HepG2 (cell line): ENCODE results near the gene SLC1A5. TPM values are rescaled to one million over a fixed set of nuclear protein-coding genes. Genes with fewer than 3 reads are reported as not detected.
A peak's percentile ranks its signal among the peaks of the same experiment; 100 is the strongest.

ENCODE experiments used
- ATAC-seq: fragments of 200-7000 bp; cut with Tn5 transposase; 3 replicates; pipeline ENCODE4 v1.9.1; 2020; ENCODE audit warnings: mild to moderate bottlenecking, moderate library complexity
- BruUV-seq: library from RNA; stranded (reverse); fragments of 400-500 nt; replicated peaks from 2 replicates; lab custom pipeline; 2021; lab: Mats Ljungman, UMichigan
- CTCF ChIA-PET: fragments of 300-600 bp; formaldehyde crosslinking; extraction: SDS; loops from one replicate; lab custom pipeline; 2021; ENCODE audit warnings: low total read pairs, inconsistent platforms, low intra/inter-chr PET ratio; lab: Yijun Ruan, JAX
- POLR2A ChIA-PET: fragments of 350-600 bp; sonication (Branson Sonifier 250); formaldehyde crosslinking; loops from one replicate; lab custom pipeline; 2020; ENCODE audit warnings: antibody characterized with exemption, inconsistent platforms; lab: Yijun Ruan, JAX
- DNase-seq: peaks from one replicate; pipeline ENCODE4 v3.0.0-alpha.2; 2015; ENCODE audit warnings: low spot score
- FAIRE-seq: peaks from 3 replicates; lab custom pipeline; 2011; peaks lifted over from hg19 to GRCh38; lab: Jason Lieb, UNC
- H2AFZ ChIP-seq: one replicate; pipeline ENCODE4 v1.6.1; 2011; ENCODE audit warnings: low read length, inconsistent platforms
- H3K27ac ChIP-seq: fragments of 300-600 bp; 3 replicates; pipeline ENCODE4 v1.8.0; 2011; ENCODE audit warnings: mixed run types, mild to moderate bottlenecking, mixed read lengths, low read length, inconsistent platforms; ENCODE audit not compliant: insufficient read depth; ENCODE audit errors: extremely low read length
- H3K27me3 ChIP-seq, 2 experiments: fragments of 200-600 bp in 1 of 2; 2 replicates in 1 of 2; 3 replicates in 1 of 2; pipeline versions ENCODE4 v1.6.0 to v1.8.0; 2011; ENCODE audit warnings: low read length in 2 of 2, mild to moderate bottlenecking in 2 of 2, moderate library complexity in 2 of 2, inconsistent platforms in 1 of 2; ENCODE audit not compliant: insufficient read depth in 2 of 2, control insufficient read depth in 1 of 2
- H3K36me3 ChIP-seq, 2 experiments: fragments of 200-600 bp in 1 of 2; replicated peaks in 1 of 2; 2 replicates in 1 of 2; 3 replicates in 1 of 2; pipeline versions ENCODE4 v1.5.1 to v1.8.0; 2011; ENCODE audit warnings: low read length in 2 of 2, inconsistent platforms in 1 of 2; ENCODE audit not compliant: insufficient read depth in 2 of 2, control insufficient read depth in 1 of 2
- H3K4me1 ChIP-seq: 2 replicates; pipeline ENCODE4 v1.5.1; 2012; ENCODE audit warnings: low read length, inconsistent platforms; ENCODE audit not compliant: insufficient read depth
- H3K4me2 ChIP-seq: 2 replicates; pipeline ENCODE4 v1.6.0; 2011; ENCODE audit warnings: low read depth, low read length, inconsistent platforms
- H3K4me3 ChIP-seq, 3 experiments: fragments of 200-600 bp in 1 of 3; sonication (generic), shearing (Covaris generic) in 1 of 3; replicated peaks in 1 of 3; 2 replicates each; pipeline ENCODE4 v1.5.1; 2011 to 2016; ENCODE audit warnings: low read length in 3 of 3, inconsistent platforms in 2 of 3, low read depth in 2 of 3, mild to moderate bottlenecking in 2 of 3, control low read depth in 1 of 3, mixed read lengths in 1 of 3; ENCODE audit not compliant: insufficient read depth in 1 of 3
- H3K79me2 ChIP-seq: one replicate; pipeline ENCODE4 v1.6.1; 2011; ENCODE audit warnings: low read length, inconsistent platforms; ENCODE audit not compliant: insufficient read depth
- H3K9ac ChIP-seq: 2 replicates; pipeline ENCODE4 v1.6.0; 2011; ENCODE audit warnings: mild to moderate bottlenecking, low read depth, low read length, inconsistent platforms; ENCODE audit not compliant: insufficient read depth
- H3K9me3 ChIP-seq: 2 replicates; pipeline ENCODE4 v1.5.1; 2012; ENCODE audit warnings: mild to moderate bottlenecking, low read length
- H4K20me1 ChIP-seq: 2 replicates; pipeline ENCODE4 v1.6.0; 2011; ENCODE audit warnings: inconsistent platforms, mild to moderate bottlenecking, low read length, moderate library complexity; ENCODE audit not compliant: insufficient read depth
- CTCF ChIP-seq: sonication (generic); formaldehyde crosslinking; IDR thresholded peaks from 2 replicates; pipeline ENCODE4 v1.5.0; 2020; ENCODE audit warnings: mild to moderate bottlenecking, missing genetic modification reagents, moderate library complexity
- NFYB ChIP-seq: sonication (generic); formaldehyde crosslinking; IDR thresholded peaks from 2 replicates; pipeline ENCODE4 v1.4.0; 2020; ENCODE audit warnings: missing genetic modification reagents
- NFYC ChIP-seq: IDR thresholded peaks from 2 replicates; pipeline ENCODE4 v1.6.1; 2016; ENCODE audit warnings: missing genetic modification reagents, missing compliant biosample characterization
- SMC3 ChIP-seq: IDR thresholded peaks from 2 replicates; pipeline ENCODE4 v1.6.1; 2011; ENCODE audit warnings: low read length, improper control_type of control experiment
- STAG1 ChIP-seq: sonication (generic); formaldehyde crosslinking; IDR thresholded peaks from 2 replicates; pipeline ENCODE4 v1.4.0; 2020; ENCODE audit warnings: missing genetic modification reagents
- WIZ ChIP-seq: sonication (generic); formaldehyde crosslinking; IDR thresholded peaks from 2 replicates; pipeline ENCODE4 v1.5.1; 2020; ENCODE audit warnings: mild to moderate bottlenecking, missing genetic modification reagents
- XRCC5 ChIP-seq: fragments of 200-400 bp; formaldehyde crosslinking; optimal IDR thresholded peaks from 2 replicates; pipeline ENCODE3; 2017; ENCODE audit warnings: mild to moderate bottlenecking, low read length
- ZNF574 ChIP-seq: sonication (generic); formaldehyde crosslinking; IDR thresholded peaks from 2 replicates; pipeline ENCODE4 v1.4.0; 2020; ENCODE audit warnings: missing genetic modification reagents
- ZNF784 ChIP-seq: sonication (generic); formaldehyde crosslinking; IDR thresholded peaks from 2 replicates; pipeline ENCODE4 v1.5.1; 2020; ENCODE audit warnings: missing genetic modification reagents, mild to moderate bottlenecking, borderline replicate concordance
- WGBS: methylation state at CpG from one replicate; pipeline ENCODE4 v1.1.6; 2017; ENCODE audit warnings: low lambda C conversion rate; 5-methylcytosine and 5-hydroxymethylcytosine counted together
- in situ Hi-C: cut with HindIII; loops from 2 replicates; pipeline ENCODE4 v1.10.0; 2017; ENCODE audit warnings: low pct_unique_long_range_greater_than_20kb; ENCODE audit not compliant: extremely low pct_ligation_motif_present
- intact Hi-C: fragments of 100-400 bp; cut with micrococcal nuclease; formaldehyde crosslinking; loops from one replicate; pipeline ENCODE4 v1.10.0; 2022; ENCODE audit not compliant: unreplicated experiment
- polyA plus RNA-seq, 8 experiments: library from polyadenylated mRNA; depleted of rRNA in 3 of 8; stranded (reverse) in 7 of 8; unstranded in 1 of 8; fragments of >200 nt; fragmentation: Illumina TruSeq in 4 of 8; extraction: Trizol in 4 of 8; gene quantifications; 2 replicates each; pipeline versions ENCODE4 v1.2.1 to v1.2.3, GENCODE V29; 2011 to 2016; ENCODE audit warnings: low read depth in 4 of 8, missing spikeins in 1 of 8, mixed read lengths in 1 of 8; ENCODE audit not compliant: insufficient read depth in 1 of 8
- total RNA-seq, 5 experiments: library from RNA; depleted of rRNA; stranded (reverse); fragments of >200 nt; fragmentation: Illumina TruSeq; extraction: Trizol; gene quantifications; 2 replicates each; pipeline ENCODE4 v1.2.3, GENCODE V29; 2016; ENCODE audit warnings: low read depth in 1 of 5

SLC1A5 gene
- total and polyA plus RNA-seq, 2 of the 13 experiments (the other 11 are each of a cell fraction or from before 2014, with no cell fraction given): 120 to 159 TPM

GRCh38 chr19:46753420-46754155 is 34.8 kb downstream of the SLC1A5 start:
- no peaks in the 10 kb centered on the region for H3K4me1 ChIP-seq
- BruUV-seq: no TSS peak
- no peak overlapping the region for H3K27ac ChIP-seq
- WGBS: 30% methylated on average over 2 of the region's 4 CpGs
- FAIRE-seq: peak; percentile 71
- DNase-seq: peak; percentile 48
- no peak overlapping the region for H3K4me3 ChIP-seq
- peak; percentile 66 for ATAC-seq
- H3K4me2 ChIP-seq: no peak overlapping the region
- H3K27me3 ChIP-seq: no peaks in the 10 kb centered on the region
- no peaks in the 10 kb centered on the region for H4K20me1 ChIP-seq
- intact Hi-C loops (no loop called here), in situ Hi-C loops (loop anchor here (5.0 kb wide), 1 partner anchor 89 kb away; no protein-coding TSS in a partner anchor)
- CTCF ChIA-PET: no interaction called here
- TF ChIP-seq WIZ (CRISPR knock-in tag): no peak
- no peak for TF ChIP-seq ZNF784 (CRISPR knock-in tag)
- TF ChIP-seq NFYB (CRISPR knock-in tag): peak; percentile 42; the same call in 1 of the 2 replicates
- peak; percentile 54 for TF ChIP-seq STAG1
- 0 out of 2 replicates have a peak, but pooled peaks have one; percentile 17 for TF ChIP-seq ZNF574 (CRISPR knock-in tag)
- peak; percentile 67 for TF ChIP-seq CTCF (CRISPR knock-in tag)
- peak; percentile 49 for TF ChIP-seq XRCC5
- TF ChIP-seq SMC3: 0 out of 2 replicates have a peak, but pooled peaks have one; percentile 40
- TF ChIP-seq NFYC (CRISPR knock-in tag): 0 out of 2 replicates have a peak, but pooled peaks have one; percentile 40
- H2AFZ ChIP-seq: no peak overlapping the region
- H3K79me2 ChIP-seq: no peaks in the 10 kb centered on the region
- H3K9ac ChIP-seq: no peak overlapping the region
- H3K36me3 ChIP-seq: peaks cover 3 to 11% of the 10 kb centered on the region in 2 experiments; a peak in 1 of 5 replicates
- POLR2A ChIA-PET: interaction anchor here (0.8 kb wide), 1 partner anchor 11 kb away, joined by 3 read pairs; no protein-coding TSS in a partner anchor
- no peaks in the 10 kb centered on the region for H3K9me3 ChIP-seq
